Activated CD8-positive, alpha-beta memory T cell treated with anti-CD3 and anti-CD28 coated beads for 48 hours (primary cell): ENCODE results near the gene ACAN.

Experiments
- DNase-seq, 3 experiments: peaks; one replicate each; pipeline ENCODE4 v3.0.0-alpha.2; 2020; ENCODE audit warnings: low read depth in 2 of 3, low spot score in 2 of 3

The ACAN gene

DNA sequence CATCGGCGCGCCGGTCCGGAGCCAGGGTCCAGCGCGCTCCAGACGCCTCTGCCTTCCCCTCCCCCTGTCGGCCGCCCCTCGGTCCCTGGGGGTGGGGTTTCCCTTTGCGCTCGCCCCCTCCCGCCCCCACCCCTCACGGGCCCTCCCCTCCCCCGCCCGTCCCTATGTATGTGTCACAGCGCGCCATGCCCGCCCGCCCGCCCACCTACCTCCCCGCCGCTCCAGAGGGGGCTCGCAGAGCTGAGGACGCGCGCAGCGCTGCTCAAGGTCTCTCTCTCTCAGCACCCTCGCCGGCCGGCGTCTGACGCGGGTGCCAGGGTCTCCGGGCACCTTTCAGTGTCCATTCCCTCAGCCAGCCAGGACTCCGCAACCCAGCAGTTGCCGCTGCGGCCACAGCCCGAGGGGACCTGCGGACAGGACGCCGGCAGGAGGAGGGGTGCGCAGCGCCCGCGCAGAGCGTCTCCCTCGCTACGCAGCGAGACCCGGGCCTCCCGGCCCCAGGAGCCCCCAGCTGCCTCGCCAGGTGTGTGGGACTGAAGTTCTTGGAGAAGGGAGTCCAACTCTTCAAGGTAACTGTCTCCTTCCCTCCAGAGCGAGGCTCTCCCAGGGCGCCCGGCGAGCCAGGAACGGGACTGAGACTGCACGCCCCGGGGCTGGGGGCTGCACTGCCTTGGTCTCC is at the start of gene ACAN:
Gene ACAN (plus strand): TSS at position 196 of the 679 bp plus-strand sequence. CDS start 32,771 bp downstream, outside the sequence.
- no peak for DNase-seq

DNA sequence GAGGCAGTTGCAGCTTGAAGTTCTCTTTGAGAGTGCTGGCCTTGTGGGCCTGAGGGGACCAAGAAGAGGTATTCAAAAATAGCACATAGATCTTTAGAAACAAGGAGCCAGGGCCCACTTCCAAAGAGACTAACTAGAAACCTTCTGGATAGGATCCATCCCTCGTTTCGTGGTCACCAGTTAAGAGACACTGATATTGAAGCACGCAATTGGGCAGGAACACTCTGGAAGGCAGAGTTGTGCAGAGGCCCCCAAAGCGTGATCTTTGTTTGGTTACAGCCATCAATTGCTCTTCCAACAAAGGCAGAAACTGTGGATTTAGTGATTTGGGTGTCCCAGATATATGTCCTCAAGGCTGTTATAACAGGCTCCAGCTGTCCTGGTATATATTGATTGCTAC is 46.7 kb upstream of the ACAN start:
- DNase-seq = no peak

DNA sequence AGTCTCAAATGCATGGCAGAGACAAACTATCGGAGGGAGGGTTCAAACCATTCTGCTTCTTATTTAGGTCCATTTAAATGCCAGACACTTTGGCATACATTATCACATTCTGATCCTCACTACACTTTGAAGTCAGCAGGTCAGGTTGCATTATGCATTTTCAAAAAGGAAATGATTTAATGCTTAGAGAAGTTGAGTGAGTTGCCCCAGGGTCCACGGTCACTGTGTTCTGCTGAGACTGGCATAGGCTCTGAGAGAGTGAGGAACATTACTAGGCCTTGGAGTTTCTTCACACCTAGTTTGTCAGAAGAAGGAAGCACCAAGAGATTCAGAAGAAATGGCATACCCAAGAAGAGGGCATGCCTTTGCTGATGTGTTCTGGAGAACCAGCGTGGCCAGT is 46.3 kb upstream of the ACAN start:
- DNase-seq = no peak

DNA sequence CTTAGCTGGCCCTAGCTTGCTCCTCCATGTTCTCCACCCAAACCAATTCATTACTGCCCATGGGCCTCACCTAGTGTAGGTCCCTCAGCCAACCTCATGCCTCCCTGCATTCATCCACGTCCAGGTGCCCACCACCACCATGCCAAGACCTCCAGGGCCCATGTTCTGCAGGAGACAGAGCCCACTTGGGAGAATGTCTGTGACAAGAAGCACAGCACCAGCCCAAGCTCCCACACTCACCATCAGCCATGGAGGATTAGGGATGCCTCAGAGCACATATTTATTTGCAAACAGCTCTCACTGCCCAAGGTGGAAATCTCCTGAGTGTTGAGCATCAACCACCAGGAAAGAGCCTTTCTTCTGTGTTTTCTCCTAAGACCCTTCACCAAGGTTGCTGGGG is 43.4 kb upstream of the ACAN start:
- no peak for DNase-seq

DNA sequence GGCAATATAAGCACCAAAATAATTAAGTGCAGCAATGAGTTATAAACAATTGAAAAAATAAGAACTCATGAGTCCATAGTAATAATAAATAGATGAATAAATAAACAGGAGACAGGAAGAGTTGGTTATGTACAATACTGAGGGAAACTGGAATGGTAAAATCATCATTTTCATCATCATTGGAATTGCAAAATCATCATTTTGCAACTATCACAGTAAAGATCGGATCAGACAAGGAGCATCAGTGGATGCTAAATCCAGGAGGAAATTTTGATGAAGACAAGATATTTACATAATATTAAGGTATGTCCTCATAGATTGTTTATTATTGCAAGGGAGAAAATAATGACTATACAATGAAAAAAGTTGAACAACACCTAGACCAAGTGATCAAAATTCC is 38.8 kb upstream of the ACAN start:
- DNase-seq = no peak

DNA sequence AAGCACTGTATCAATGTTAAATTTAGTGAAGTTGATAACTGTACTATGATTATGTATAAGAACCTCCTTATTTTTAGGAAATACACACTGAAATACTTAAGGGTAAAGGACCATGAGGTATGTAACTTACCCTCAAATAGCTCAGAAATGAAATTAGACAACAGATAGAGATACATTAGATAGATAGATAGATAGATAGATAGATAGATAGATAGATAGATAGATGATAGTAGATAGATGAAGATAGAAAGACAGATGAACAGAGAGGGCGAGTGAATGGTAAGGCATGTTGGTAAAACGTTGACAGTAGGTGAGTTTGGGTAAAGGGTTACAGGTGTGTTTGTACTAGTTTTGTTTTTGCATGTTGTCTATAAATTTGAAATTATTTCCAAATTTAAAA is 38.0 kb upstream of the ACAN start:
- no peak for DNase-seq

DNA sequence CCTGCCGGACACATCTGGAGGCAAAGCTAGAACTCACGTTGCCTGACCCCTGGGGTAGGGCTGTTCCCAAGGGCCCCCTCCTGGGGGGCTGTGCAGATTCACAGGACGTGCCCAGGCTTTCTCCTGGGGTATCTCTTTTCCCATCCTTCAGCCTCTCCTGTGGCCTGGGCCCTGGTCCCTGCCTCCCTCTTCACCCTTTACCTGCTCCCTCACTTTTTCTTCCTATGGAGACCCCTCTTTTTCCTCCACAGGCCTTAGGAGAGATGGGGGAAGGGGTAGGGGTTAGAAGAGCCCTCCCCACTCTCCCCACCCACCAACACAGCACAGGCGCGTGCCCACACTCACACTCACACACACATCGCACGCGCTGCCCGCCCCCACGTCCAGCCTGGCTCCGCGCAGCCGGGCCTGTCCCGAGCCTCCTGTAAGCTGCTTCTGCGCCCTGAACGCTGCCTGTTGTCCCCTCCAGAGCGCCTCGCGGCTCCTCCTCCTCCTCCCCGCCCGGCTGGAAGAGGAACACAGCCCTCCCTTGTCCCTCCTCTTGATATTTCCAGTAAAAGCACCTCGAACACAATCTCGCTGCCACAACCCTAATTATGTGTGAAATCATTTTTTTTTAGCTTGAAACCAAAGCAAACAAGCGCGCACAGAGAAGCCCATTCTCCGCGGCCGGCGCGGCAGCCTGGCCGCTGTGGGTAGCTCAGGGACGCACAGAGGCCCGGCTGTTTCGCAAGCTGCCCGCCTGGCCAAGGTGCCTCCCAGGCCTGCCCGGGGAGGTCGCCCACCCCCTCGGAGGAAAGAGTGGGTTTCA is 33.9 kb upstream of the ACAN start:
- DNase-seq = no peak

DNA sequence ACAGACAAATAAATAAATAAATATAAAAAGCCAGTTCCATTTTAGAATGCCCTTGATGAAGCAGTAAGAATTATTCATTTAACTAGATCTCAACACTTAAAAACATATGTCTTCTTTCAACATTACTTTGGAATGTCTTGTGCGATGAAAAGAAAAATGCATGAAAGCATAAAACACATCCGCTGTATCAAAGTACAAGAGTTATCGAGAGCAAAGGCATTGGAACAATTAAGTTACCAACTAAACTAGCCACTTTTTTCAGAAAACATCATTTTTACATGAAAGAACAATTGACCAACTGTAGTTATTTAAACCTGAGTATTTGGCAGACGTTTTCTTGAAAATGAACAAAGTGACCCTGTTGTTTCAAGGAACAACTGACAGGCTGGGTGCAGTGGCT is 27.5 kb upstream of the ACAN start:
- DNase-seq = no peak

DNA sequence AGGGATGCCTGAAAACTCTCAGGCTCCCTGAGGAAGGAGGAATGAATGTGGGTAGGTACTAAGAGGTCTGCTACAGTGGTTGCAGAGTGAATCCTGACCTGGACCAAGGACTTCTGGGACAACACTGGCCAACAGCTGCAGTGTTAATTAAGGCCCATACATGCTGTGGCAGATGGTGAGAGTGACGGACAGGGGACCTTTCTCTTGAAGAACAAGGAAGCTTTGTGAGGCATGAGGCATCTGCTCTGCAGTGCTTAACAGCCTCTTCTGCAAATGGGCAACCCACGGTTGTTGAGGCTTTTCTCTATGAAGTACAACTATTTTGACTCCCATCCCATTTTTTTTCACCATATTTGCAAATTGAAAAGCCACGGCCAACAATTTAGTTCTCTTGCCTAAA is 26.6 kb upstream of the ACAN start:
- DNase-seq = no peak

DNA sequence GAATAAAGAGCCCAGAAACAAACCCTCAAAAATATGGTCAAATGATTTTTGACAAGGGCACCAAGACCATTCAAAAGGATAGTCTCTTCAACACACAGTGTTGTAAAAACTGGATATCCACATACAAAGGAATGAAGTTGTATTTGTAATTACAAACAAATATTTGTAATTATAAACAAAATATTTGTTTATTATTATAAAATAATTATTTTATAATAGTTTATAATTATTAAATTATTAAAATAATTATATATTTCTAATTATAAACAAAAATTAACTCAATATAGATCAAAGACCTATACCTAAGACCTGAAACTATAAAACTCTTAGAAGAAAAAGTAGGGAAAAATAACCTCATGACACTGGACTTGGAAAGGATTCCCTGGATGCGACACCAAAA is 23.3 kb upstream of the ACAN start:
- no peak for DNase-seq

DNA sequence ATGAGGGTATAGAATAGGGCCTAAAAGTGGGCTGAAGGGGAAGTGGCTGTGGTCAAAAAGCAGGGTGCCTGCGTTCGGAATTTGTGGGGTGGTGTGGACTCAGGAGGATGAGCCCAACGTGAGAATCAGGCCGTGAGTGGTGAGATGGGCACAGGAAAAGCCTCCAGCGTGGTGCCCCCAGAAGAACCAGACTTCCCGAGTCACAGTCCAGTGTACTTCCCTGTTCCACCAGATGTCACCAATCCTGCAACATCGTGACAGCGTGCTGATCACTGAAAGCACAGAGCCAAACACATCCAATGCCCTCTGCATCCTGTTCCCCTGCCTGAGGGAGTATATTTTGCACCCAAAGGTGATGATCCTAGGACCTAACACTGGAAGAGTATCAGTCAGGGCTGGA is 20.8 kb upstream of the ACAN start:
- DNase-seq = no peak

DNA sequence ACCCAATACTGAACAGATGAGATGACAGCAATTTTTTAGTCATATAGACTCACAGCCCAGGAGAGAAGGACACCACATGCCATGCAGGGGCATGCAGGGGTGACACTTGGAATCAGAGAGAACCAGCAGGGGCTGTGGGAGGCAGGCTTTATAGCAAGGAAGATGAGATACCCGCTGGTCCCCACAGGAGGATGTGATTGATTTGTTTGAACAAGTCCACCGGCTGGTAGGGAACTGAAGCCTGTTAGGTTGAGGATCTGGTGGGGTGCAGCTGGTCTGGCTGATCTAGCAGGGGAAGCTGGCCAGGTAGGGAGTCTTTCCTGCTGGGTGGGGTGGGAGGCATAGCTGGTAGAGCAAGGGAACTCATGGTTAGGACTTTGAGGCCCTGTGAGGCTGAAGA is 18.0 kb upstream of the ACAN start:
- DNase-seq = no peak

DNA sequence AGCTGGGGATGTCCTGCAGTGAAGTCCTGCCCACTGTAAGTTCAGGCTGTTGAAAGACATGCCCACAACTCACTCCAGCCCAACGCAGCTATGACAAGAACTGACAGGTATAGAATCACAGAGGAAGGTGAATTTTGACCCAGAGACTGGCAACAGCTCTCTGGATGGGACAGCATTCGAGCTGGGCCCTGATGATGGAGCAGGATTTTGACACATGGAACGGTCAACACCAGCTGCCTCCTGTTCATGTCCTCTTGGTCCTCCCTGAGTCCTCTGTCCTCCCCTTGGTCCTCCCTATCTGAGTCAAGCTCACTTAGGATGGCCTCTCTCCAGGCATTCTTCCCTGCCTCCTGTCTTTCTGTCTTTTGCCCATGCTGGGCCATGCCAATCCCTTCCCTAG is 15.2 kb upstream of the ACAN start:
- DNase-seq = no peak

DNA sequence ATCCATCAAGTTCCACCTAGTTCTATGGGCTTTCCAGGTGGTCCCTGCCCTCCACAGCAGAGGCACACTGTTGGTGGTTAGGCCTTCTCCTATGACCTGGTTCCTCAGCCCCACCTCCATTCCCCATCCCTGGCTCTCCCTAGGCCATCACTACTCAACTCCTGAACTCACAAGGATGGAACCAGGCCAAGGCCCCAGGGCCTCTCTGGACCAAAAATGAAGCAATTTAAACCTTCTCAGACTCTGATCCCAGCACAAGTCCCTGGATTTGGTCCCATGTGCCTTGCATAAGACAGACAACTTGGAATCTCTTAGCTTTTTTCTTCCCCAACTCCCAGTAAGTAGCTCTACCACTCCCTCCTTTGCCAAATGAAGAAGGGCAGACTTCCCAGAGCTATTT is 14.4 kb upstream of the ACAN start:
- no peak for DNase-seq

DNA sequence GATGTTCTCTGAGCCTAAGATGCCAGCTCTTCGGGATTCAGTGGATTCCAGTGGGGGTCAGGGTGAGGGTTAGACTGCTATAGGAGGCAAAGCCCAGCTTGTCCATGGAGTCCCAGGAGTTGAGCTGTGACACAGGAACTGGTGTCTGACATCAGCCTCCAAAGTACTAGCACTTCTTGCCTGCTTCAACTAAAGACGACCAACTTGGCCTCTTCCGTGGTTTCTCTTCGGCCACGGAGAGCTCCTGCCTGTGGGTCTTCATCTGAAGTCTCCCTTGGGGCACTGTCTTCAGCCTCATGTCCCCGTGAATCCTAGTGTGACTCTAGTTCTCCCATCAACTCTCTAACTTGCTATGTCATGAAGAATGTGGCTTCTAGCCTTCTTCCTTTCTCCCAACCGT is 12.8 kb upstream of the ACAN start:
- no peak for DNase-seq

DNA sequence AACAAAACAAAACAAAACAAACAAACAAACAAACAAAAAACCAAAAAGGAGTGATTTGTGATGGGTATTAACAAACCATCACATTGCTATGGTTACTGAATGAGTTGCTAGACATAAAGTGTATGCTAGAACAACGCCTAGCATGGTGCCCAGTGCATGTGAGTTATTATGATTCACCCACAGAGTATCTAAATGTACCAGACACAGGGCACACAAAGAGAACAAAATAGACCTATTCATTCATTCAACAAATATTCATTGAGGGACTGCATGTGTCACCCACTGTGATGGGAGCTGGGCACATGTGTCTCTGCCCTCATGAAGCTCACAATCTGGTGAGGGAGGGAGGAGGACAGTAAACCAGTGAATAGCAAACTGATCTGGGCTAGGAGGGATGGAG is 11.6 kb upstream of the ACAN start:
- DNase-seq = no peak

DNA sequence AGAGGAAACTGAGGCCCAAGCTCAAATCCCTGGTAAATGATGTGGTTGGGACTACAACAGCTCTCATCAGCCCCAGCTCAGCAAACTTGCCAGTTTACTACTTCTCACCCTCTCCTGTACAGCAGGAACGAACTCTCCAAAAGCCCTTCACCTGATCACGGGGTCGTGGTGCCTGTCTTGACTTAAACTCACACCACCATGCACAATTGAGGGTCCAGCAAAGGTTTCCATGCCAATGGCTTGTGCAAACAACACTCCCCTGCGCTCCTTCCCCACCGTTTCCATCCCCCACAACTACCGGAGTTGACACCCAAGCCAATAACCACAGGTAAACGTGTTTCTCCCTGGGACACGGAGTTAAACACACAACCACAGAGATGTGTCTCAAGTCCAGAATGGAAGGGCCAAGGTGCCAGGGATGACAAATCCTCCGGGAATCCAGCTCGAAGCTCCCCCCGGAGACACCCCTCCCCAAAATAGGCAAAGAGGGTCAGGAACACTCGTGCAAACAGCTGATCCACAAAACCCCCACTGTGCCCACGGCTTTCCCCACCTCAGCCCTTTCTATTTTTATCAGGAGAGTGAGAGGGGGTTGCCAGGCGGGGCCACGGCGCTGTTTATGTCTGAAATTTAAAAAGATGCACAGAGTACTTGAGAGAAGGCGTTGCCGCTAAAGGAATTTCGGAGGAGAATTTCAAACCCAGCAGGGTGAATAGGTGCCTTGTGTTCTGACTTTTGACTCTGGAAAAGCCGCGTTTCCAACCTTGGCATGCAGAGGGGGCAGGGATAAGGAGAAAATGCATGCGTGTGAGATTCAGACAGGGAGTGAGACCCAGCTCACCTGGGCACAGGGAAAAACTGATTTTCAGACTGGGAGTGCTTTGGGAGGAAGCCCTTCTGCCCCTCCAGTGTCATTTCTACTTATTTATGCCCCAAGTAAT is 10.6 kb upstream of the ACAN start:
- DNase-seq = no peak

DNA sequence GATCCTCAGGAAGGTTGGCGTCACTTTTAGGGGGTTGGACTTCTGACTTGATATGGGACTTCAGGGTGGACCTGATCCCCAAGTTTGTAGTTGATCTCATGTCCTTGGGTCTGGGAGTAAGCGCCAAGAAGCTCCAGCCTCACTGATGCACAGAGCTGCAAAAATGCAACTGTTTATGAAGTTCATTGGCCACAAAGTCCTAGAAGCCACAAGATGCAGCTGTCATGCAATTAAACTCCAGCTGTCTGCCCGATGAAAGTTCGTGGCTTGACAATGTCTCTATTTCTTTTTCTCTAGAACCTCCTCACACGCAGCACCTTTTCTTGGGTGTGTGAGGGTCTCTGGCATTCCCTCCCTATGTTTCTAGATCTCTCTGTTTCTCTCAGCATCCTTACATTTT is 9.2 kb upstream of the ACAN start:
- DNase-seq = no peak

DNA sequence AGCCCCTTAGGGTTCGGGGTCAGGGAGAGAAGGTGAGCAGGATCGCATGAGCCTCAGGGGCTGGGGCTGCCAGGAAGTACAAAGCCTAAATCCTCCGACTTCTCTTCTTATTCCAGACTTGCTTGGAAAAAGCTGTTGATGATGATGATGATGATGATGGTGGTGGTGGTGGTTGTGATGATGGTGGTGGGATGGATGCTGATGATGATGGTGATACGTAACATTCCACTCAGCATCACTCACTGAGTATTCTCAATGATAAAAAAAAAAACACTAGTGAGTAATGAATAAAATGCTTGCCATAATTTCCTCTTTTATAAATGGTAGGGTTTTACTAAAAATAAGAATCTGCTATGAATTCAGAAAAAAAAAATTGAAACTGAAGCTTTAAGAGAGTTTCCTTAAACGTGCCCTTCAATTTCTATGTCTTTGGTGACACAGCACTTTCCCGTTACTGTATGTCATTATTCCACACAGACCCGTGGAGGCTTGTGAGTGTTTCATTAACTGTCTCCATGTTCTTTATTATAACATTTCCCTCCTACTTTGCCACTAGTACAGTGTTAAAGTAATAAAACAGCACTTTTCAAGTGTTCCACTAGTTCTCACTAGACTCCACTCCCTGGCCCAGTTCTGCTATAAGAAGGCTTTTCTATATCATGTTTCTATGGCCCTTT is 5.4 kb upstream of the ACAN start:
- no peak for DNase-seq

DNA sequence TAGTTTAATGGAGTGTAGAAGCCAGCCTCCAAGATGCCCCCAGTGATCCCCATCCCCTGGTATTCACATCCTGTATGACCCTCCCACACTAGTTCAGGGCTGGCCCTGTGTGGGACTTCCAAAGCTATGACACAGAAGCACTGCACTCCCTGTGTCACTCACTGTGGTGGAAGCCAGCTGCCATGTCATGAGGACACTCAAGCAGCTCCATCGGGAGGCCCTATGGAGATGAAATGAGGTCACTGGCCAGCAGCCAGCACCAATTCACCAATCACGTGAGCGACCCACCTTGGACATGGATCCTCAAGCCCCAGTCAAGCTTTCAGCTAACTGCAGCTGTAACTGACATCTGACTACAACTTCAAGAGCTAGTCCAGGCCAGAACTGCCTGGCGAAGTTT is 3.9 kb upstream of the ACAN start:
- DNase-seq = no peak

DNA sequence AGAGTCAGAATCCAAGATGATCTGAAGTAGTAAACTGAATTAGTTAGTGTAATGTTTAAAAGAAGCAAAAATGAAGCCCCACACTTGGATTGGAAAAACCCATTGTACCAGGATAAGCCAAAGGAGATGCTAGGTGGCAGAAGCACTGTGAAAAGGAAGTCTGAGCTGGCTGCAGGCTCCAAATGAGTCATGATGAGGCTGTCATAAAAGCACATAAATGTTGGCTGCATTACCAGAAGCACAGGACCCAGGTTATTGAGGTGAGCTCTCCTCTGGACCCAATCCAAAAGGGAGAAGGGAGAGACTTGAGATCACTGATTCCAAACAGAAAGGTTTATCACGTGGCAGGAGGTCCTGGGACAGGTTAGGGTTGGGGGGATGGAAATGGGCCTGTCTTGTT is 3.2 kb upstream of the ACAN start:
- no peak for DNase-seq
